Measurements from ENCODE around the gene ATP1A1. TPM values are rescaled to one million over a fixed set of nuclear protein-coding genes. Genes with fewer than 3 reads are reported as not detected.

ATP1A1 gene
- total RNA-seq, 1 donor from 2014 or later, result 219 TPM

GRCh38 chr1:116371752-116372151 is 1.3 kb upstream of the ATP1A1 start:
- Mint-ChIP-seq H3K4me1 (peaks cover 36% of the 10 kb centered on the region), H3K36me3 (no peaks in the 10 kb centered on the region), H3K27ac (peak overlapping the region; percentile 99), H3K27me3 (ENCODE audit: low read depth) (peaks cover 2% of the 10 kb centered on the region), H3K9me3 (no peaks in the 10 kb centered on the region), H3K4me3 (peak overlapping the region; percentile 83)
- no peak for DNase-seq (ENCODE audit: low spot score in 2 of 2, unreplicated experiment in 2 of 2)
- no peak for TF ChIP-seq CTCF (IDR thresholded peaks at IDR 0.05; ENCODE audit: unreplicated experiment)

GRCh38 chr1:116372191-116372590 is 853 bp upstream of the ATP1A1 start:
- TF ChIP-seq CTCF (IDR thresholded peaks at IDR 0.05; ENCODE audit: unreplicated experiment), result no peak
- Mint-ChIP-seq H3K27ac (peak overlapping the region; percentile 99), H3K27me3 (ENCODE audit: low read depth) (peaks cover 2% of the 10 kb centered on the region), H3K9me3 (no peaks in the 10 kb centered on the region), H3K36me3 (no peaks in the 10 kb centered on the region), H3K4me3 (peak overlapping the region; percentile 83), H3K4me1 (peaks cover 37% of the 10 kb centered on the region)
- DNase-seq (ENCODE audit: low spot score in 2 of 2, unreplicated experiment in 2 of 2), result no peak

- DNase-seq (ENCODE audit: low spot score in 2 of 2, unreplicated experiment in 2 of 2), result peak in 1 of 2 experiments; percentile 63
- H3K9me3 Mint-ChIP-seq, result no peaks in the 10 kb centered on the region
- H3K4me3 Mint-ChIP-seq, result peak overlapping the region; percentile 91
- no peaks in the 10 kb centered on the region for H3K36me3 Mint-ChIP-seq
- peaks cover 52% of the 10 kb centered on the region for H3K4me1 Mint-ChIP-seq
- peaks cover 2% of the 10 kb centered on the region for H3K27me3 Mint-ChIP-seq (ENCODE audit: low read depth)
- H3K27ac Mint-ChIP-seq, result peak overlapping the region; percentile 91
- no peak for TF ChIP-seq CTCF (IDR thresholded peaks at IDR 0.05; ENCODE audit: unreplicated experiment)
These were observed 648 bp downstream of the ATP1A1 start for GRCh38 chr1:116373431-116374352.

GRCh38 chr1:116374353-116375147 is 1.5 kb downstream of the ATP1A1 start:
- Mint-ChIP-seq H3K9me3 (no peaks in the 10 kb centered on the region), H3K4me1 (peaks cover 60% of the 10 kb centered on the region), H3K36me3 (no peaks in the 10 kb centered on the region), H3K4me3 (peak overlapping the region; percentile 91), H3K27me3 (ENCODE audit: low read depth) (peaks cover 2% of the 10 kb centered on the region), H3K27ac (peak overlapping the region; percentile 91)
- TF ChIP-seq CTCF (IDR thresholded peaks at IDR 0.05; ENCODE audit: unreplicated experiment), result no peak
- peak in 1 of 2 experiments; percentile 46 for DNase-seq (ENCODE audit: low spot score in 2 of 2, unreplicated experiment in 2 of 2)

GRCh38 chr1:116375148-116375886 is 2.3 kb downstream of the ATP1A1 start:
- DNase-seq (ENCODE audit: low spot score in 2 of 2, unreplicated experiment in 2 of 2), result no peak
- Mint-ChIP-seq H3K36me3 (no peaks in the 10 kb centered on the region), H3K27me3 (ENCODE audit: low read depth) (no peaks in the 10 kb centered on the region), H3K9me3 (no peaks in the 10 kb centered on the region), H3K27ac (peak overlapping the region; percentile 91), H3K4me1 (peaks cover 61% of the 10 kb centered on the region), H3K4me3 (peak overlapping the region; percentile 91)
- no peak for TF ChIP-seq CTCF (IDR thresholded peaks at IDR 0.05; ENCODE audit: unreplicated experiment)

Data from mesothelial cell of epicardium (in vitro differentiated cells).